ENCODE results near the gene PTGDR2.

DNA sequence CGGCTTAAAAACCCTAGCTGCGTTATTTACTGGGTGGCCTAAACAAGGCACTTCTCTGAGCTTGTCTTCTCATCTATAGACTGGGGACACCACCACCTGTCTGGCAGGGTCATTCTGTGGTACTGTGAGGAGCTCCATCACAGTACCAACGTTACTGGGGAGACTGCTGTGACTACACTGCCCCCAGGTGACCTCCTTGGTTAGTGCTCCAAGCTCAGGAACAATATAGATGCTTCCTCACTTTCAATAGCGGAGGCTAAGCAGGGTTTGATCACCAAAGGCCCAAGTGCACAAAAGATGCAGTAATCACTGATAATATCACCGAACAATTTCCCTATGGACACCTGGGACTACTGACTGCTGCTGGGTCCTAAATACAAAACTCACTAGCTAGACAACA lies 31.8 kb upstream of the PTGDR2 start:
- TF ChIP-seq EZH2phosphoT487 (IDR thresholded peaks at IDR 0.05; ENCODE audit: low read depth, severe bottlenecking, unreplicated experiment) (no peak), CTCF (IDR thresholded peaks at IDR 0.05; ENCODE audit: poor library complexity) (peak; percentile 47), EZH2 (IDR thresholded peaks at IDR 0.05; ENCODE audit: borderline replicate concordance) (no peak)
